HG02763 (cell line): ENCODE data around the gene GRIK5.
"Not testable (repeated sequence)": the region's sequence is repeated elsewhere in the genome, so short reads cannot be mapped to it uniquely, and the experiment has no call there.

Experiments
- ATAC-seq: cut with Tn5 transposase; IDR thresholded peaks from one replicate; pipeline ENCODE4 v1.9.1; 2021; ENCODE audit warnings: mild to moderate bottlenecking, moderate library complexity; ENCODE audit not compliant: unreplicated experiment

Gene GRIK5

GRCh38 chr19:42018503-42019193 lies 51.4 kb downstream of the GRIK5 start:
- no peak for ATAC-seq

DNA sequence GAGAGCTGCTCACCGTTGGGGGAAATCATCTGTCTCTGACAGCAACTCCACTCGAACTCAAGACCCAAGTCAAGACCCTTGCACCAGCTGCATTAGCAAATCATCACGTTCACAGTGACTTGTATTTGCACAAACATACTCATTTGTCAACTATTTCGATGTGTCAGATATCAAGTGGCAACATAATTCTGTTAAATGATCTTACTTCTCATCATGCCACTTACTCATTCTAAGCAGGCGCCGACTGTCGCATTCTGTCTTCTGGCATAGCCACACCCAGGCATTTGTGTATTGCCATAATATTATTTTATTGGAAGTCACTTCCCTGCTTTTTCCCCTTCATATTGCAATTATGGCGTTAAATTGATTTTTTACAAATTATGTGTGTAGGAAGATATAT lies 53.0 kb downstream of the GRIK5 start:
- ATAC-seq = no peak

DNA sequence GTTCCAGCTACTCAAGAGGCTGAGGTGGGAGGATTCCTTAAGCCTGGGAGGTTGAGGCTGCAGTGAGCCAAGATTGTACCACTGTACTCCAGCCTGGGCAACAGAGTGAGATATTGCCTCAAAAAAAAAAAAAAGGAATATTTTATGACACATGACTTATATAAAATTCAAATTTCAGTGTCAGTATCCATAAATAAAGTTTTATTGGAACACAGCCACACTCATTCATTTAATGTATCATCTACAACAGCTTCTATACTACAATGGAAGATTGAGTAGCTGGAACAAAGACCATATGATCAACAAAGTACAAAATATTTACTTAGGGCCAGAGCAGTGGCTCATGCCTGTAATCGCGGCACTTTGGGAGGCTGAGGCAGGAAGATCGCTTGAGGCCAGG lies 57.3 kb downstream of the GRIK5 start:
- not testable (repeated sequence) for ATAC-seq

DNA sequence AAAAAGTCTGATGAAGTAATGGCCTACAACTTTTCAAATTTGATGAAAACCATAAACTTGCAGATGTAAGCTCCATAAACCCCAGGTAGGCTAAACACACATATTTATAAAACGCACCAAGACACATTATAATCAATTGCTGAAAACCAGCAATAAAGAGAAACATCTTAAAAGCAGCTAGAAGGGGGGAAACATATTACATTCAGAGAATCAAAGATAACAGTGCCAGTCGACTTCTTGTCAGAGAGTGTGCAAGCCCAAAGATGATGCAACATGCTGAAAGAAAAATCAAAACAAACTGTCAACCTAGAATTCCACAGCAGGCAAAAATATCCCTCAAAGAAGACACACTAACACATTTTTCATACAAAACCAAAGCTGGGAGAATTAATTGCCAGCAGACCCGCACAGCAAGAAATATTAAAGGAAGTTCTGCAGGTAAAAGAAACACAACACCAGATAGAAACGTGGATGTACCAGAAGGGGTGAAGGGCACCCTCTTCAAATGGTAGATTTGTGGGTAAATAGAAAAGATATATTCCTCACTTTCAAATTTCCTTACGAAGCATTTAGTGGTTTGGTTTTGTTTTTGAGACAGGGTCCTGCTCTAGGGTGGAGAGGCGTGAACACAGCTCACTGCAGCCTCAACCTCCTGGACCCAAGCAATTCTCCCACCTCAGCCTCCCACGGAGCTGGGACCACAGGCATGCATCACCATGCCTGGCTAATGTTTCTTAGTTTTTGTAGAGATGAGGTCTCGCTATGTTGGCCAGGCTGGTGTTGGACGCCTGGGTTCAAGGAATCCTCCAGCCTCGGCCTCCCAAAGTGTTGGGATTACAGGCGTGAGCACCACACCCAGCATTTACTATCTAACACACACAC lies 59.5 kb downstream of the GRIK5 start:
- no peak for ATAC-seq

DNA sequence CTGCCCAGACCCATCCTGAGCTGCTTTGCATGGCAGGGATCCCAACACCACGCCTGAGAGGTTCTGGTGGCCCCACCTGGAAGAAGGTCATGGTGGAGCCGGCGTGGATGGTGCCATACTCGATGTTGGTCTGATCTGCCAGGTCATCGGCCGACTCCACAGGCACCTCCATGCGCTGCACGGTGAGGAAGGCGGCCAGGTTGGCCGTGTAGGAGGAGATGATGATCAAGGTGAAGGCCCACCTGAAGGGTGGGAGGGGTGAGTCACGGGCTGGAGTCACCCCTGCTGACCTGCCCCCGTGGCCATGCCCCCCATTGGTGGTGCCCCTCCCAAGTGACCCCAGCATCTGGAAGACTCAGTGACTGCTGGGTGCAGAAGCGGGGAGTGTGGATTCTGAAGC lies 63.4 kb downstream of the GRIK5 start:
- ATAC-seq = no peak

DNA sequence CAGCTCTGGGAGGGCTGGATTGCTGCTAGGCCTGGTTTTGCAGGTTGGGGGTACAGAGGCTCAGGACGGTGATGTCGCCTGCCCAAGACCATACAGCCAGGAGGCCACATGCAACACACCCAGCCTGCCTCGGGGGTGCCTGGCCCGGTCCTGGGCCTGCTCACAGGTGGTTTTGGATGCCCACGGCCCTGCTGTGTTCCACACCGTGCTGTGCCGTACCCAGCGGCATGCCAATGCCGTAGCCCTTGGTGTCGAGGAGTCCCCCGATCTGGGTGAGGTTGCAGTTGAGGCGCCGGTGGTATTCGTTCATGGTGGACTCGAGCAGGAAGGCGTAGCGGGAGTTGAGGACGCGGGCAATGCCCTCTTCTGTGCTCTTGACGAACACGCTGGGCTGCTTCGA lies 64.5 kb downstream of the GRIK5 start:
- ATAC-seq = no peak

DNA sequence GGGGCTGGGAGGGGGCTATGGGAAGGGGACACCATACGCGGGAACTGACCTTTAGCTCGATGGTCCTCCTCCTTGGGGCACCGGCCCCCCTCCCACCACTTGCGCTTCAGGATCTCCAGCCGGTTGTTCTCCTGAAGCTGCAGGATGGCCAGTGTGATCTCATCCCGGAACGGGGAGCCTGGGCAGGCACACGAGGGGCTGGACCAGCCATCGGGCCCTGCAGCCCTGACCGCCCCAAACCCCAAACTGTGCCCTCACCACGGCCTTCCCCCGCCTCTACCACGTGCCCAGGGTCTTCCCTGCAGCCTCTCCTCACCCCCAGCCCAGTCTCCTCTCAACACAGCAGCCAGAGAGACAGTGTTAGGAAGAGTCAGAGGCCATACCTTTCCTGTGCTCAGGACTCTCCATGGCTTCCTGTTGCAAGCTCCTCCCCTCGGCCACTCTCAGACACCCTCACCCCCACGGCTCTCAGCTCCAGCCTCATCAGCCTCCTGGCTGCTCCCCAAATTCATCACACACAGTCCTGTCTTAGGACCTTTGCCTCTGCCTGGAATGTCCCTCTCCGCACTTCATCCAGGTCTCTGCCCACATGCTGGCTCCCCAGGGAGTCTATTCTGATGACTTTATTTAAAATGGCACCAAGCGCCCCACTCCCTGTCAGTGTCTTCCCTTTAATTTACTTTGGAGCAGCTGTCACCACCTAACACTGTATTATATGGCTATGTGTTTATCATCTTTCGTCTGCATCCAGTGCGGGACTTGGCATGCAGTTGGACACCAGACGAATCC lies 66.3 kb downstream of the GRIK5 start:
- ATAC-seq = no peak

DNA sequence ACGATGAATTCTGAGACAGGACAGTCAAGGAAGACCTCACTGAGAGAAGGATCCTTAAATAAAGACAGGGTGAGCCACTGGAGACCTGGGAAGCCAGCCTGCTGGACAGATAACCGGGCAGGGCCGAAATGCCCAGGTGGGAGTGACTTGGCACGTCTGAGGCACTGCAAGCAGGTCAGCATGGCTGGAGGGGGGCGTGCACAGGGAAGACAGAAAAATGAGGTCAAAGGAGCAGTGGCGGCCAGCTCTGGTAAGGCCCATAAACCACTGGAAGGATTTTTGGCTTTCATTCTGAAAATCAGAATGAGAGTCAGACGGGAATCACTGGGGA lies 70.2 kb downstream of the GRIK5 start:
- no peak for ATAC-seq

DNA sequence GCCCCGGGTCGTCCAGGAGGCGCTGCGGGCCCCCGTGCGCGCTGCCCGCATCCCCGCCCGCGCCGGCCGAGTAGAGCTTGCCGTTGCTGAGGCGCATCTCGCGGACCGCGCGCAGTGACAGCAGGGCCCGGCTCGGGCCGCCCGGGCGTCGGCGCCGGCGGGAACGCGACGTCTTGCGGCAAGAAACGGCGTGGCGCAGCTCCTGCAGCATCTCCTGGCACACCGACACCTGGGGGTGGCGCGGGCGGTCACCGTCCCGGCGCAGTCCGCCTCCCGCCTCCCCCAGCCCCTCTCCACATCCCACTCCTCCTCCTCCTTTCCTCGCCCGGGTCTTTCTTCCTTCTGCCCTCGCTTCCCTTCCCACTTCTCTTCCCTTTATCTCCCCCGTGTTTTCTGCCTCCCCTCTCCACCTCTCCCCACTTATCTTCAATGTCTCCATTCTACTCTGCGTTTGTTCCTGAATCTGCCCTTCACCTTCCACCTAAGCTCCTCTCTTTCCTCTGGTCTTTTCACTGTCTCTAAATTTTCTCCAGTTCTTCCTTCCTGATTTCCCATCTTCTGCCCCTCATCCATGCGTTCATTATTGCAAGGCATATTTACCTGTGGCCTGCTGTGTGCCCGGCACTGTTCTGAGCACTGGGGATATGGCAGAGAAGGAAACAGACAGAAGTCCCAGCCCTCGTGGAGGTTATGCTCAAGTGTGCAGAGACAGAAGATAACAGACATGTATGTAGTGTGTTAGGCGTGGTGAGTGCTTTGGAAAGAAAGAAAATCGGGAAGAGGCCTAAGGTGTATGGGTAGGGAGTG lies 70.7 kb downstream of the GRIK5 start:
- no peak for ATAC-seq

DNA sequence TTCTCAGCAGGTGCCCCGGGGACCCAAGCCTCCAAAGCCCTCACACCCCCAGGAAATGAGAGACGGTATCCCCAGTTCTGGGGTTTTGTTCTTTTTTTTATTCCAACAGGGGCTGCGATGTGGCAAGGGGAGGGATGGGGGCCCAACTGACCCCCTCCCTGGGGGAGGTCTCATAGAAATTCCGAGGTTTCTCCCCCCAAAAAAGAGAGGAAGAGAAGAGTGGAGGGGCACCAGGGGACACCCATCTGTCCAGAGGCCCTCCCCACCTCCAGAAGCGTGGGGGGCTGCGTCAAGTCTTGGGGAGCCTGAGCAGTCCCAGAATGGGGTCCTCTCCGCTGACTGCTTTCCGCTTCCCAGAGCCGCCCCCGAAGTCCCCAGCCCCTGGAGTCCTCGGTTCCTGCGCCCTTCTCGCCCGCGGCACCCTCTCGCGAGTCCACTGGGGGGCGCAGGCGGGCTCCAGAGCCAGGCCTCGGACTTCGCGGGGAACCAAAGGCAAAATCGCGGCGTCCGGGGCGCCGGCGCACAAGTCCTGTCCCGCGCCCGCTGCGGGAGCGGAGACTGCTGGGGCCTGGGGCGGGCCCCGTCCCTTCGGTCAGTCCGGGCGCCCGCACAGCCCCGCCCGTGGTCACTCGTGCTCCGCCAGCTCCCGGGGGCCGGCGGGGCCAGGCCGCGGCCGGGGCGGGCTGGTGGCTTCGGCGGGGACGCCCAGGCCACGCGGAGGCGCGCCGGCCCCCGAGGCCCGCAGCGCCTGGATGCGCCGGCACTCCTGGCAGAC lies 71.6 kb downstream of the GRIK5 start:
- no peak for ATAC-seq

DNA sequence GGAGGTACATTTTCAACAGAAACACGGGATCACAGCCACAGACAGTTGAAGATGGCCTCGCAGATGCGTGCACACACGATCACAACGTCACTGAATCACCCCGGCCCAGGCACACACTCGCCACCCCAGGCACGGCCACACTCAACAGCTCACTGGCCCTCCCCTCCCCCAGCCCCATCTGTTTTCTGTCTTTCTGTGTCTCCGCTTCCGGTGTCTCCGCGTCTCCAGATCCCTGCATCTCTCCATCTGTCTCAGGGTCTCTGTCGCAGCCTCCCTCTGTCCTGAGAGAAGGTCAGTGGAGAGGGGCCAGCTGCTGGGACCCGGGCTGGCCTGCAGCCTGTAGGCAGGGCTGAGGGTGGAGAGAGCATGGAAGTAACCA lies 72.2 kb downstream of the GRIK5 start:
- no peak for ATAC-seq

- no peak for ATAC-seq
These were observed 72.7 kb downstream of the GRIK5 start for GRCh38 chr19:41997121-41997850.

- ATAC-seq = no peak
These were observed 73.8 kb downstream of the GRIK5 start for GRCh38 chr19:41995959-41996797.

GRCh38 chr19:41994994-41995958 lies 74.7 kb downstream of the GRIK5 start:
- no peak for ATAC-seq

DNA sequence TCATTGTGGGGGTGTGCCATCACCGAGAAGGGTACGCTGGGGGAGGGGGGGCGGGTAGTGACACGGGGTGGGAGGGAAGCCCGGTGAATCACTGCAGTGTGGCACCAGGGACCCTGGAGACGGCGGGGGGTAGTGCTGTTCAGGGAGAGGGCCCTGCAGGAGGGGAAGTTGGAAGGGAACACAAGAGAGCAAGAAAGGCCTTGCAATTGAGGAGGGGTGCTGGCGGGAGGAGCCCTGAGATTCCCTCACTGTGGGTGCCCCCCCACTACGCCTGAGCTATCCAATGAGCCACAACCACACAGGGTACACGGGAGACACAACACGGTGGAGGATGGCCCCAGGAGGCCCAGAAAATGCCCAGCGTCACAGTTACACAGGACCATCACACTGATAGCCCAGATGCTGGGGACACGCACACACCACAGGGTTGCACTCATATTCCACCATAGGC lies 75.5 kb downstream of the GRIK5 start:
- no peak for ATAC-seq

DNA sequence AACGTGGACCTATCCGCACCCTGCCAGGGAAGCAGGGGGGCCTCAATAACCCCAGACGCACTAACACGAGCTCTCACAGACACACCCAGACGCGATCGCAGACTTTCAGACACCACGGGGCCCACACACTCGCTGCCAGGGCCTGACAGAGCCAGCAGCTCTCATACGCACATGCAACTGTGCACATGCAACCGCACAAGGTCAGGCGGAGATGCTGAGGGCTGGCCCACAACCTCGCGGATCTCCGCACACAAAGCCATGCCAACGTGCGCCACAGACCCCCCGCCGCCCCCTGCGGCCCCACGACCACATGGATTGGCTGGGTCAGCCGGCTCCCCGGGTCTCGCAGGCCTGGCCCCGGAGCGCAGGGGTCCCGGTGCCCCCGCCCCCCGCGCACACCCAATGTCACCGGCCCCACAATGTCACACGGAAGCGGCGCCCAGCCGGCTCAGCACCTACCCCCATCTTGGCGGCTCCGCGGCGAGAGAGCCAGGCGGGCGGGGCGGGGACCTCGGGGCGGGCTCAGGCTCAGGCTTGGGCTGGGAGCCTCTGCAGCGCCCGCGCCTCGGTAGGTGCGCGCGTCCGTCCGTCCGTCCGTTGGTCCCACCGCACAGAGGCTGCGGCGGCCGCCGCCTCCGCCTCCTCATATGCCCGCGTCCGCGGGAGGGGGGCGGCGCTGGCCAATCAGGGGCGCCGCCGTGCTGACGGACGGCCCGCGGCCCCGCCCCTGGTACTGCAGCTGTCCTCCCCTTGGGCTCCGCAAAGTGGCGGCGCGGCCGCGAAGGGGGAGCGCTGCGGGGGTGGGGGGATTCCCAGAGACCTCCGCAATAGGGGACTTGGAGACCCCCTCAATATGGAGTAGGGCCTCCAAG lies 76.2 kb downstream of the GRIK5 start, which contains the start of gene ATP1A3:
ATP1A3 (minus strand) TSS at position 619 of the 872 bp plus-strand sequence; CDS start at position 465, 154 bp downstream.
- ATAC-seq = peak; percentile 56
